NCI-H1417 (cell line): ENCODE results near the gene NAV3.

Experiments
- DNase-seq, 3 experiments: peaks; one replicate each; lab custom pipeline; 2025; lab: John Stamatoyannopoulos, UW

Gene NAV3

GRCh38 chr12:77925536-77926108 is 94.9 kb downstream of the NAV3 start:
- DNase-seq: peak; percentile 83 to 96 (median 96)

GRCh38 chr12:77928078-77928477 is 97.4 kb downstream of the NAV3 start:
- DNase-seq: no peak

- DNase-seq: peak in 1 of 3 experiments; percentile 20
Measured at GRCh38 chr12:77932216-77932615, 101.5 kb downstream of the NAV3 start.

GRCh38 chr12:77938301-77938700 is 107.6 kb downstream of the NAV3 start:
- no peak for DNase-seq

- no peak for DNase-seq
Measured at GRCh38 chr12:77940011-77940423, 109.3 kb downstream of the NAV3 start.

GRCh38 chr12:77940567-77940966 is 109.9 kb downstream of the NAV3 start:
- no peak for DNase-seq

GRCh38 chr12:77941401-77941800 is 110.7 kb downstream of the NAV3 start:
- DNase-seq: no peak

GRCh38 chr12:77943466-77943865 is 112.8 kb downstream of the NAV3 start:
- no peak for DNase-seq

GRCh38 chr12:77946541-77947061 is 115.9 kb downstream of the NAV3 start:
- no peak for DNase-seq

- no peak for DNase-seq
Measured at GRCh38 chr12:77947330-77947729, 116.6 kb downstream of the NAV3 start.

- no peak for DNase-seq
Measured at GRCh38 chr12:77947746-77948145, 117.1 kb downstream of the NAV3 start.

GRCh38 chr12:77949943-77950342 is 119.2 kb downstream of the NAV3 start:
- DNase-seq: no peak

- DNase-seq: no peak
Measured at GRCh38 chr12:77953528-77954205, 123.0 kb downstream of the NAV3 start.

GRCh38 chr12:77954206-77954555 is 123.5 kb downstream of the NAV3 start:
- DNase-seq: no peak

GRCh38 chr12:77957062-77957461 is 126.4 kb downstream of the NAV3 start:
- no peak for DNase-seq

GRCh38 chr12:77963576-77964178 is 133.0 kb downstream of the NAV3 start:
- DNase-seq: no peak

- no peak for DNase-seq
Measured at GRCh38 chr12:77965790-77966189, 135.1 kb downstream of the NAV3 start.

- DNase-seq: no peak
Measured at GRCh38 chr12:77968021-77968420, 137.3 kb downstream of the NAV3 start.

GRCh38 chr12:77968571-77968970 is 137.9 kb downstream of the NAV3 start:
- DNase-seq: no peak

GRCh38 chr12:77973579-77973978 is 142.9 kb downstream of the NAV3 start:
- no peak for DNase-seq

GRCh38 chr12:77974645-77975044 is 144.0 kb downstream of the NAV3 start:
- DNase-seq: peak in 1 of 3 experiments; percentile 17

GRCh38 chr12:77979597-77980250 is 149.0 kb downstream of the NAV3 start:
- DNase-seq: no peak

- DNase-seq: no peak
Measured at GRCh38 chr12:77980782-77981181, 150.1 kb downstream of the NAV3 start.
